Measurements from ENCODE around the gene ANP32D.

GRCh38 chr12:48486261-48486660 lies 13.9 kb downstream of the ANP32D start:
- TF ChIP-seq, protein P1, sequence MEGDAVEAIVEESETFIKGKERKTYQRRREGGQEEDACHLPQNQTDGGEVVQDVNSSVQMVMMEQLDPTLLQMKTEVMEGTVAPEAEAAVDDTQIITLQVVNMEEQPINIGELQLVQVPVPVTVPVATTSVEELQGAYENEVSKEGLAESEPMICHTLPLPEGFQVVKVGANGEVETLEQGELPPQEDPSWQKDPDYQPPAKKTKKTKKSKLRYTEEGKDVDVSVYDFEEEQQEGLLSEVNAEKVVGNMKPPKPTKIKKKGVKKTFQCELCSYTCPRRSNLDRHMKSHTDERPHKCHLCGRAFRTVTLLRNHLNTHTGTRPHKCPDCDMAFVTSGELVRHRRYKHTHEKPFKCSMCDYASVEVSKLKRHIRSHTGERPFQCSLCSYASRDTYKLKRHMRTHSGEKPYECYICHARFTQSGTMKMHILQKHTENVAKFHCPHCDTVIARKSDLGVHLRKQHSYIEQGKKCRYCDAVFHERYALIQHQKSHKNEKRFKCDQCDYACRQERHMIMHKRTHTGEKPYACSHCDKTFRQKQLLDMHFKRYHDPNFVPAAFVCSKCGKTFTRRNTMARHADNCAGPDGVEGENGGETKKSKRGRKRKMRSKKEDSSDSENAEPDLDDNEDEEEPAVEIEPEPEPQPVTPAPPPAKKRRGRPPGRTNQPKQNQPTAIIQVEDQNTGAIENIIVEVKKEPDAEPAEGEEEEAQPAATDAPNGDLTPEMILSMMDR (IDR thresholded peaks at IDR 0.05; ENCODE audit: low read depth, low read length) = no peak
- TF ChIP-seq POLR2A (IDR thresholded peaks at IDR 0.05; ENCODE audit: extremely low read depth, insufficient read length) = no peak
